Medulla oblongata (tissue), 1 donor: ENCODE measurements around the gene ZNF441.
"Not testable (repeated sequence)": the region's sequence is repeated elsewhere in the genome, so short reads cannot be mapped to it uniquely, and the experiment has no call there.

Source experiments
- DNase-seq: peaks from one replicate; pipeline ENCODE4 v3.0.0-alpha.2; 2015; ENCODE audit errors: extremely low spot score

Gene ZNF441

GRCh38 chr19:11780431-11781020 lies 13.7 kb downstream of the ZNF441 start:
- no peak for DNase-seq

DNA sequence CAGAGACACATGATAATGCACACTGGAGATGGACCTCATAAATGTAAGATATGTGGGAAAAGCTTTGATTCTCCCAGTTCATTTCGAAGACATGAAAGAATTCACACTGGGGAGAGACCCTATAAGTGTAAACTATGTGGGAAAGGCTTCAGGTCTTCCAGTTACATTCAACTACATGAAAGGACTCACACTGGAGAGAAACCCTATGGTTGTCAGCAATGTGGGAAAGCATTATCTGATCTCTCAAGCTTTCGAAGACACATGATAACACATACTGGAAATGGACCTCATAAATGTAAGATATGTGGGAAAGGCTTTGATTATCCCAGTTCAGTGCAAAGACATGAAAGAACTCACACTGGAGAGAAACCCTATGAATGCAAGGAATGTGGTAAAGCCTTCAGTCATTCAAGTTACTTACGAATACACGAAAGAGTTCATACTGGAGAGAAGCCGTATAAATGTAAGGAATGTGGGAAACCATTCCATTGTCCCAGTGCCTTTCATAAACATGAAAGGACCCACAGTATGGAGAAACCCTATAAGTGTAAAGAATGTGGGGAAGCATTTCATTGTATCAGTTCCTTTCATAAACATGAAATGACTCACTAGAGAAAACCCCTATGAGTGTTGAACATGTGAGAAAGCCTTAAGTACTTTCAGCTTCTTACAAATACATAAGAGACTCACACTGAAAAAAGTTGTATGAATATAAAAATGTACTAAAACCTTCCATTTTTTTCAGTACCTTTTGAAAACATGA lies 14.7 kb downstream of the ZNF441 start:
- DNase-seq: no peak

DNA sequence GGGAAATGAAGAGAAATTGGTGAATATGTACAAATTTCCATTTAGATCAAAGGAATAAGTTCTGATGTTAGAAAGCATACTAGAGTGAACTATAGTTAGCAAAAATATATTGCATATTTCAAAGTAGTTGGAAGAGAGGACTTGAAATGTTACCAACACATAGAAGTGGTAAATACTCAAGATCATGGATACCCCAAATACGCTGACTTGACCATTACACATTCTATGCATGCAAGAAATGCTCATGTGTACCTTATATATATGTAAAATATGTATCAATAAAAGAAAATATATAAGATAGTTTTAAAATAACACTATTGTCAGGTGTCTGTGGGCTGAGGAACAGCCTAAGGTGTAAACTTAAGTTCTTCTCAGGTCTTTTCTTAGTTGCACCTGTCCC lies 17.0 kb downstream of the ZNF441 start:
- no peak for DNase-seq

- no peak for DNase-seq
These were observed 17.6 kb downstream of the ZNF441 start for GRCh38 chr19:11784356-11784755.

DNA sequence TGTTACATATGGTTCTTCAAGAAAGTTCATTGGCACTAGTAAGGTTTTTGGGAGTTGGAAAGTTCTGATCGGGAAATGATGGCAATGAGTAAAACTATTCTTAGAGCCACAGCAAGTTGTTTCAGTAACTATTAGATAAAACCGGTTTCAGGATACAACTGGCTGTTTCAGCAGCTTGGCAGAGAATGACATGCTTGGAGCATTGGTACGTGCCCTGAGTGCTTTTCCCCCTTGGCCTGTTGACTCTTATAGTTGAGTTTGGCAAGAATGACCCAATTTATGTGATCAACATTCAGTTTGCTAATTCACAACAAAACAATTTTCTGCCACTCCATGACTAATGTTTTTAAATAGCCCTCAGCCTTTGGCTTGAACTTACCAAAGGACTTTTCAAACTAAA lies 20.7 kb downstream of the ZNF441 start:
- DNase-seq: no peak

GRCh38 chr19:11792942-11793341 lies 26.1 kb downstream of the ZNF441 start:
- DNase-seq: no peak

DNA sequence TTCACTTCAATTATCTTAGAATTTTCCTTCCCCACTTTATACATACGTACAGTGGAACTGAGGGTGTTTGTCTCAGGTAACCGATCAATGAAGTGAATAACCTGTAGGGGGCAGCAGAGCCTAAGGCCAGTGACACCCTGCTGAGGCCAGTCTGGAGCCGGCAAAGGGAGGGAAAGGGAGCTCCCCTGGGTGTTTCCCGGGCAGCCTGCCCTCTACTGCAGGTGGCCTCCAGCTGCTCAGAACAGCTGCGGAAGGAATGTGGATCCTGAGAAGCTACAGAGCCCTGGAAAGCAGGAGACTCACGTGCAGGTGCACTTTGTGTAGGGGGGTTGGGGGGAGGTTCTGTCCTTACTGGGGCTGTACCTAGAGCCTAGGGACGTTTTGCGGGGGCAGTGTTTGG lies 30.7 kb downstream of the ZNF441 start:
- DNase-seq: peak; percentile 93

DNA sequence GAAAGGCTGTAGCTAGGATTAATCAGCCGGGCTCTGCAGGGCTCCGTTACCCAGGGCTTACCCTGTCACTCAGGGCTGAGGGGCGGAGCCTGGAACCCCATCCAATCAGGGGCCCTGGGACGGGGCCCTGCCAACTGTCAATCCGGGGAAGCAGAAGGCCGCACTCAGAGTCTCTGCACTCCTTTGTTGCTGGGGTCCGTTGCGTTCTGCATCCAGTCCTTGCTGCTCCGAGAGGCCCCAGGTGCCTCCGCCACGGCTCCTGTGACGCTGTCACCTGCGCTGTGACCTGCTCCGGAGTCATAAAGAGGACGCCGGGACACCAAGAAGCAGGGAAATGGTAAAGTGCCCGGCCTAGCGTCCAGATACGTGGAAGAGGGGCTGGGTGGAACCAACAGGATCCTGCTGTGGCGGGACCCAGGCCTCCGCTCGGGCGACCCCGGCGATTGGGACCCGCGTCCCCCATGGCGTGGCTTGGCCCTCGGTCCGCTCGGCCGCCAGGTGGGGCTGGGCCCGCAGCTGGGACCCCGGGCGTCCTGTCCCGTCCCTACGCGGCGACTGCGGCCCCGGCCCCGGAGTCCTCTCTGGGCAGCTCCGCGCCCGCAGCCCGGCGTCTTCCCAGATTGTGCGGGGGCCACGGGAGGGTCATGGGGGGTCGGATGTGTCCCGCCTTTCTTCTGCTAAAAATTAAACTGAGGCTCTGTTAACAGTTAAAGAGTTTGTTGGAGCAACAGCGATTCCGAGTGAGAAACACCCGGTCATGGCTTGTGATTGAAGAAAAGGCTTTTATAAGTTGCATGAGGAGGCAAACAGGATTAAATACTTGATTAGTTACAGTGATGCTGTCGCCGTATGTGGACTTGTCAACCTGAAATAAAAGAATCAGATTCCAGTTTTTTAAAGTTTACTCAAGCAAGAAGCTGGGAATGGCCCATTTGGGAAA lies 31.9 kb downstream of the ZNF441 start, which contains the start of gene ZNF491:
Gene ZNF491, plus strand, starts transcription at position 133 of the 940 bp plus-strand sequence. CDS start 7,431 bp downstream, outside the sequence.
- DNase-seq: peak; percentile 97

GRCh38 chr19:11806354-11807098 lies 39.7 kb downstream of the ZNF441 start:
- no peak for DNase-seq

DNA sequence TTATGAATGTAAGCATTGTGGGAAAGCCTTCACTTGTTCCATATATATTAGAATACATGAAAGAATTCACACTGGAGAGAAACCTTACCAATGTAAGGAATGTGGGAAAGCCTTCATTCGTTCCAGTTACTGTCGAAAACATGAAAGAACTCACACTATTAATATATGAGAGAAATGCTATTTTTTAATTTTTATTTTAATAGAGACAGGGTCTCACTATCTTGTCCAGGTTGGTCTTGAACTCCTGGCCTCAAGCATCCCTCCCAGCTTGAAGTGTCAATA lies 40.2 kb downstream of the ZNF441 start:
- no peak for DNase-seq

DNA sequence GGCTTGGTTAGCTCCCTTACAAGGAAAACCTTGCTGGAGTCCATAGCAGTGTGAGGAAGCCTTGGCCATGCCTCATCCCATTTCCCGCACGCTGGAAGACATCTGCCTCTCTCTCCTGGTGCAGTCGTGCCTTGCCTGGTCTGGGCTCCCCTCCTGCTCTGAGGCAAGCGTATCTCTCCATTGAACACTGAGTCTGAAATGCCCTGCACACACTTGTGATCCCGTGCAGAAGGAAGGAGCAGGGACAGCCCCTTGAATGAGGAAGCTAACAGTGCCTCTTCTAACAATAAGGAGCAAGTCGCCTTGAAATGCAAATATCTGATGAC lies 46.9 kb downstream of the ZNF441 start:
- no peak for DNase-seq

- DNase-seq: peak; percentile 98
These were observed 47.4 kb downstream of the ZNF441 start, which contains the start of gene ZNF440 for GRCh38 chr19:11814029-11814699. TSS of gene ZNF440 (plus strand) at chr19:11814273. CDS start at chr19:11814448, 175 bp downstream.

- peak; percentile 3 for DNase-seq
These were observed 47.9 kb downstream of the ZNF441 start for GRCh38 chr19:11814700-11815035.

DNA sequence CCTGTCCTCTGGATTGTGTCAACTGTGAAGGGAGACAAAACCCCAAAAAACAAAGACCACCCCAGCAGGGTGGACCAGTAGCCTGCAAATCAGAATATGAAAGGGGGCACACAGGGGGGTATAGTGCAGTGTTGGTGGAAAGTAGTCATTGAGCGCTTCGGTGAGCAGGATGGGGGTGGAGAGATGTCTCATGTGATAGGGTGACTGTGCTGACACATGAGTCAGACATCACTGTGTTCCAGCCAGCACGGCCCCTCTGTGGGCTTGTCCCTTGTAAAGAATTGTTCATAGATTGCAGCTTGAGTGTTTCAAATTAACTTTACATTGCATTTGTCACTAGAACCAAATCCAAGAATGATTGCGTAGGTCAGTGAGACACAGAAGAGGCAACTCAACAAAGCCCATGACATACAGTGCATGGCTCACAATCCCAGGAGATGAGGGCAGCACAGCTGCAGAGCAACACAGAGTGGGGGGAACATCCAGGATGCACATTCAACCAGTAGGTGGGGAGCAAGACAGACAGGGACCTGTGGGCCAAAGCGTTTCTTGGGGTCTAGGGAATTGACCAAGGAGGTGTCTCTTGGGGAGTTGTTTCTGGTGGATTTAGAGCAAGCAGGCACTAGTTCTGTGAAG lies 54.8 kb downstream of the ZNF441 start:
- DNase-seq: no peak

GRCh38 chr19:11828957-11829876 lies 62.4 kb downstream of the ZNF441 start:
- DNase-seq: not testable (repeated sequence)

- no peak for DNase-seq
These were observed 65.6 kb downstream of the ZNF441 start for GRCh38 chr19:11832253-11832912.

DNA sequence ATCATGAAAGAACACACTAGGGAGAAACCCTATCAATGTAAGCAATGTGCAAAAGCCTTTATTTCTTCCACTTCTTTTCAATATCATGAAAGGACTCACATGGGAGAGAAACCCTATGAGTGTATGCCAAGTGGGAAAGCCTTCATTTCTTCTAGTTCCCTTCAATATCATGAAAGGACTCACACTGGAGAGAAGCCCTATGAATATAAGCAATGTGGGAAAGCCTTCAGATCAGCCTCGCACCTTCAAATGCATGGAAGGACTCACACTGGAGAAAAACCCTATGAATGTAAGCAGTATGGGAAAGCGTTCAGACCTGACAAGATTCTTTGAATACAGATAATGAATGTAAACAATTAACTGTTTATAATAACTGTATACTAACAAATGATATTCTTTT lies 66.7 kb downstream of the ZNF441 start:
- no peak for DNase-seq
